Suppressor macrophage treated with lipopolysaccharide for 4 hours (primary cell): ENCODE measurements around the gene ALDH1A1.

Experiments
- DNase-seq: peaks from one replicate; pipeline ENCODE4 v3.0.0-alpha.2; 2020

Gene ALDH1A1

DNA sequence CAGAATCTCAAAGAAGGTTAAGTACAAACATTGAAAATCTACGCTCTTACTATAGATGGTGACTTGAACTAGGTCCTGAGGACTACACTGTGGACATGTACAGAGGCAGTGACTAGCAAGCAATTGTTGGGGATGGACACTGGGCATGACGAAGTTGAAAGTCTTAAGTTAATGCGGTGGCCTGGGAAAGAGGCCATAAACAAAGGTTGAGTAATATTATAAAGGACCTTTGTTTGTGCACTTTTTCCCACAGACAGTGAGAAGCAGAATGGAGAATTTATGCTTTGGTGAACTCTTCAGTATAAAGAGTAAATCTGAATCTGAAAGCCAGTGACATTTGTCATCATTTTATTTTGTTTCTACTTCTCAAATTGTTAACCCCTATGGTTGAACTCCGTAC lies 15.3 kb downstream of the ALDH1A1 start:
- no peak for DNase-seq

DNA sequence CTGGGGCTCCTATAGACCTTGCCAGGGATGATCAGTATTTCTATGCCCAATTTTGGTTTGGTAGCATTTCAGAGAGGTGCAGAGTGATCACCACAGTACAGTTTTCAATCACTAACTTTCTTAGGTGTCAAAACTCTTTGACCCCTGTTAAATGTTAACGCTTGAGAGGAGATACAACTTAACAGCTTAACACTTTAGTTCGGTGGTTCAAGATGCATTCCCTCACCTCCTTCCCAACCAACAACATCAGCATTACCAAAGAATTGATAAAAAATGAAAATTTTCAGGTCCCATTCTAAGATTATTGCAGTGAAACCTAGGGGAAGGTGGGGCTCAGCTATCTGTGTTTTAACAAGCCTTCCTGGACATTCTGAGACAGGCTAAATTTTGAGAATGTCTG lies 16.2 kb downstream of the ALDH1A1 start:
- DNase-seq = no peak

DNA sequence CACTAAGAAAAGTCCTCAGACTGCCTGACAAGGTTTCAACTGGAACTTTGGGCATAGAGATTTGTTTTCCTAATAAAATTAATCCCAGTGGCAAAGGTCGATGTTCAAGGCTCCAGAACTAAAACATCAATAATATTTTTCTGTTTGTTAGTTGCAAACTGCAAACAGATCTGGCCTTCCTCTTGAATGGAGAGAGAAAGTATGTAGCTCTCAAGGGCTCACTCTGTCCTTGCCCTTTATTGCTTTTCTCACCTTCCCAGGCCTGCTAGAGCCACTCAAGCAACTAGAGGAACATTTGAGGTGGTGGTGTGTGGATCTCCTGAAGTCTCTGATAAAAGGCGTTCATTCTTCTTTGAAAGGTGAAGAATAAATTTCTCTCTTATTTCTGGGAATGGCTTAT lies 16.6 kb downstream of the ALDH1A1 start:
- DNase-seq = no peak

DNA sequence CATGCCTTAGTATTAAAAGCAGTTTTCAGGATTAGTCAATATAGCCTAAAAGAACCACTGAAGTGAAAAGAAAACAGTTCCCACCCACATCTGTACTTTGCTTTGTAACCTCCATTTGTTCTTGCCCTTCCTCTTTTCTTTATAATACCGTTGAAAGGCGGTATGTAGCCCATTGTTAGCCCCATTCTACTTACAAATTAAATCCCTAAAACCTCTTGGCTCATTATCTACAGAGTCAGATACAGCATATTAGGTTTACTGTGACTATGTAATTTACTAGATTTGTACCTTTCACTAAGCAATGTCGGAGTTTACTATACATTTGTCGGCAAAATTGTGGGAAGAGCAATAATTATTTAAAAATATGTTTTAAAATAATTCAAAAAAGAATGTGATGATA lies 17.3 kb downstream of the ALDH1A1 start:
- DNase-seq = no peak

DNA sequence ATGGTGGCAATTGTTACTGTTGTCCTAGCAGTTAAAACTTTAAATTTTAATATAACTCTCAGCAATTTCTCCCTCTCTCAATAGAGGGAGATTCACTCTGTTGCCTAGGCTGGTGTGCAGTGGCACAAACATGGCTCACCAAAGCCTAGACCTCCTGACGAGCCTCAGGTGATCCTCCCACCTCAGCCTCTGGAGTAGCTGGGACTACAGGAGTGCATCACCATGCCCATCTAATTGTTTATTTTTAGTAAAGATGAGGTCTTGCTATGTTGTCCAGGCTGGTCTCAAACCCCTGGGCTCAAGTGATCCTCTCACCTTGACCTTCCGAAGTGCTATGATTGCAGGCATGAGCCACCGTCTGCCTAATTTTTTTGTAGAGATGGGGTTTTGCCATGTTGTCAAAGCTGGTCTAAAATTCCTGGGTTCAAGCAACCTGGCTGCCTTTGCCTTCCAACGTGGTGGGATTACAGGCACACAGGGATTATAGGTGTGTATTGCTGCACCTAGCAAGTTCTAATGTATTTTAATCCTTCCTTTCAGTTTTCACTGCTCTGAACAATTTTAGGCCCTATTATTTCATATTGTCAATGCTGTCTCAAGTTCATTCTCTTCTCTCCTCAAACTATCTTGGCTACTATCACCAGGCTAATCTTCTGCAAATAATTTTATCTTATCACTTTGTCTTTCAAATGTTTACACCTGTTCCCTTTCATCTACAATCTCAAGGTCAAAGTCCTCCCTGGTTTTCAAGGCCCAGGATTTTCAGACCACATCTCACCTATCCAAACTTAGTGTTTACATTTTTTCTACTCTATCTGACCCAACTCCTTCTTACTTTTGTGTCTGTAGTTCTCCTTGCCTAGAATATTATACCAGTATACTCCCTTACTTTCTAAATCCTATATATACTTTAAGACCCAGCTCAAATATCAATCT lies 18.9 kb downstream of the ALDH1A1 start:
- no peak for DNase-seq

DNA sequence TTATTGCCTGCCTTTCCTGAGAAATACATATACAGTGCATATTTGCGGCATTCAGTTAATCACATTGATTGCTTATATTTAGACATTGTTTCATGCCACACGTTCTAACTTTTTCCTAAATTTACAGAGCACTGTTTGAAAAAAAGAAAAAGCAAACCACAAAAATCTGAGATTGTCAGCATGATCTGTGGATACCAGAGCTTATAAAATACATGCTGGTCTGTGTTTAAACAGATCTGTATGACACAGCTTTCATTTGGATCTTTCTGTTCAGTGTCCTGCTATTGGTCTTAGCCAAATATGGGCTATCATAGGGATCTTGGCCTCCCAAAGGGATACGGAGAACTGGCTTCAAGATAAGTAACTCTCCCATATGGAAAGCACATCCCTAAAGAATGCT lies 20.2 kb downstream of the ALDH1A1 start:
- no peak for DNase-seq

DNA sequence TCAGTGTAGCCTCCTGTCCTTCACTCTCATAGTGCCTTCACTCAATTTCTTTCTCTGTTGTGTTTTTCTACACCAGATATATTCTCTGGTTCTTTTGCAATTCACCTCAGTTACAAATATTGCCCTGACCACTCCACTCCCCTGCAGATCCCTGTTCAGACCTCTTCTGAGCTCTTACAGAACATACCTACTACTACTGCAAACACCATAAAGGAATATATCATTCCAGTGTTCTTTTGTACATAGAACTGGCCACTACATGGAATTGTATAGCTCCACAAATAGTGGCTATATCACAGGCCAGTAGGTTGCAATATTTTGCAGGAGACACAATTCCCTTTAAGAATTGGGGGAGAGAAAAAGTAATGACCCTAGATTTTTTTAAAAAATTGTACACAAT lies 21.0 kb downstream of the ALDH1A1 start:
- DNase-seq = no peak

DNA sequence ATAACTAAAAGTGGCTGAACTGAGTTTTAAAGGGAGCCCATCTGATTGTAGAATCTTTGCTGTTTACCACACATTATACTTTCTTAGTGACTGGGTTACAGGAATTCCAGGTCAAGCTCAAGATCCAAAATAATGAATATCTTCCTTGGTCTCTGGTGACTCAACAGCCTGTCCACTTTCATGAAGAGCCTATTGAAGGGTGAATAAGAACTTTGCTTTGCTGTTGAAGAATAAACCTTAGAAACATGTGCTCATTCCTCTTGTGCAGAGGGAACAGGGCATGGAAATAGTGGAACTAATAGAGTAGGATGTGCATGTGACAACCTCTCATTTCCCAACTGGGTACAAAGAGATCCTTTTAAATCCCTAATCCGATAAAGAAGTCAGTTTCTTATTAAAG lies 21.4 kb downstream of the ALDH1A1 start:
- DNase-seq = no peak

DNA sequence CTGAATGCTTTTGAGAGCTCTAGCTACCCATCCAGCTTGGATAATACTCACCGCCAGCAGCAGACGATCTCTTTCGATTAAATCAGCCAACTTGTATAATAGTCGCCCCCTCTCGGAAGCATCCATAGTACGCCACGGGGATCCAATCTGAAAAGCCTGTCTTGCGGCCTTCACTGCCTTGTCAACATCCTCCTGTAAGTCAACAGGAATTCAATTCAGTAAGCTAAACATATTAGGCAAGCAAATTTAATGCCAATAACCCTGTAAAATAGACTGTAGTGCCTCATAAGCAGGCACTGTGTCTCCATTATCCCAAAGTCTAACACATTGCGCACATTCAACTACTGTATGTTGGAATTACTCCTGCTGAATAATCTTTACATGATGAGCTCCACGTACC lies 22.0 kb downstream of the ALDH1A1 start:
- no peak for DNase-seq

DNA sequence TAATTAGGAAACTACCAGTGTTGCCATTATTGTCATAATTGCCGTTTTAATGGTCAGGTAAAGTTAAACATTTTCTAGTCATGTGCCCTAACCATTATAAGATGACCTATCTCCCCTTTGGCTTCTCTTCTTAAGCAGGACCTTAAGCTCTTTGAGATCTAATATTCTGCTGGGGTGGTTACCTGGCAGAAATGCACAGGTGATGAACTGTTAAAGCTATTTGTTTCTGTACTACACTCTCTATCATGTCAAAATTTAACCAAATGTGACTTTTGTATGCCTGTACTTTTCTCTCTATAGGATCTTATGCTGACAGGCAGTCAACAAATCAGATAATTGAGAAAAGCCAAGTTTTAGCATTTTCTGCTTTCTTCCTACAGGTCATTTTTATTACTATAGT lies 23.3 kb downstream of the ALDH1A1 start:
- no peak for DNase-seq

DNA sequence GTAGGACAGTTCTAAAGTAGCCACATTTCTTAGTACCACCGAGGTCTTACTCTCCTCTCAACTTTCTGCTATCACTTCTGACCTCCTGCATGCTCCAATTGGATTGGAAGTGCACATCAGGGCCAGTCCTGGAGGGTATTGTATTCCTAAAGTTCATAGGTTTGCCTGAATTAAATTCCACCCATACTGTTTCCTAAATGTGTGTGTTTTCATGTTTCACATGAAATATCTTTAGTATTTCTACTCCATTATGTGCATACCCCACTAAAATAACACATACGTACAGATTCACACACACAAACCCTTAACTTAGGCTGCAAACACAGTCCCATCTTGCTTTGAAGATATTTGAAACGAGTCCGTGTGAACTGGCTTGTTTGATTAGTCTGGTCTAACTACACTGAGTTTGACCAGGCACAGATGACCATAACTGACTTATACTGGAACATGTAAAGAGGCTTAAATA lies 24.8 kb downstream of the ALDH1A1 start:
- no peak for DNase-seq

DNA sequence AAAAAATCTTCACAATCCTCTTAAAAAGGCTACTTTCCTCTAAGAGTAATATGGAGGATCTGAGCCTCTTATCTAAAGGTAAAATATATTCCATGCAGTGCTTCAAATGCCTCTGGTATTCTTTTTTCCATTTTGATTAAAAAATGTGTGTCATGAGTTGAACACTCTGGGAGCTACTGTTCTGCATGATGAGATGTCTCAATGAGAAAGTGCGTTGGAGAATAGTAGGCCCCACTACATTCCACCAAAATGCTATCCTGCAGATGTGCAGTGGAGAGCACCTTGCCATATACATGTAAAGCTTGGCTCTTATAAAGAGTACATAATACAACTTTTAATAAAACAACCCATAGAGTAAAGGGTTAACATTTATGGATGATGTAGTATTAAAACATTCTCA lies 26.3 kb downstream of the ALDH1A1 start:
- no peak for DNase-seq

DNA sequence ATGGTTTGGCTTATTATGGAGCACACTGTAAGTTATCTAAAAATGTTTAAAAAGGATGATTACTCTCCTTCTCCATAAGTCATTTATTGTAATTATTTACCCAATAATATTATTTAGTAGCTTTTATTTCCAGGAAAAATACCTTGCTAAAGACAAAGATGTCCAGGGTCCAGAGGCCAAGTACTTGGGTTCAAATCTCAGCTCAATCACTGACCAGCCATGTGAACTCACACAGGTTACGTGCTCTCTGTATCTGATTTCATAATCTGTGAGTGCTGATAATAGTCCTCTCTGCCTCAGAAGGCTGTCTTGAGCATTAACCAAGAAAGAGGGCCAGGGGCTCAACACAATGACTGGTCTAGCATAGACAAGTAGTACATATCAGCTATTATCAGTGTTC lies 27.0 kb downstream of the ALDH1A1 start:
- no peak for DNase-seq

DNA sequence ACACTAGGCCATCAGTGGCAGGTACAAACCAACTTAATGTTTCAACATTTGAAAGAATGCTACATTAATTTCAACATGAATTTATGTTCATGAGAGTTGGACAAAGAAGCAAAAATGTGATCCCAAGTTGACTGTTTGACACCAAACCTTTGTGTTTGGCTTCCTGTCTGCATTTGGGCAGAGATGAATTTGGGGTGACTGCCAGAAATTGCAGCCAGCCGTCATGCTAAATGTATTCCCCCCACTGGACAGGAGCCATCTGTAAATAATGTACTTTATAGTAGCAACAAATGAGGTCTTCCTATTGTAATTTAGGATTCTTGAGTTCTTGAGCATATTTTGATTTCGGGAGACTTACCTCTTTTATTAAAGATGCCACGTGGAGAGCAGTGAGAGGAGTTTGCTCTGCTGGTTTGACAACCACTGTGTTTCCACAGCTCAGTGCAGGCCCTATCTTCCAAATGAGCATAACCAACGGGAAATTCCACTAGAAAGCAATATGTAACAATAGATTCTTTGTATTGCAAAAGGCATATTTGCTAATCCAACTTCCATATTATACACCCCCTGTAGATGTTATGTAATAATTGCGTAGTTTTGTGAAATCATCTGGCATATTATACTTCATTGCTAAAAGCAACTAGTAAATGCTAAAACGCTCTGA lies 27.6 kb downstream of the ALDH1A1 start:
- peak; percentile 93 for DNase-seq

DNA sequence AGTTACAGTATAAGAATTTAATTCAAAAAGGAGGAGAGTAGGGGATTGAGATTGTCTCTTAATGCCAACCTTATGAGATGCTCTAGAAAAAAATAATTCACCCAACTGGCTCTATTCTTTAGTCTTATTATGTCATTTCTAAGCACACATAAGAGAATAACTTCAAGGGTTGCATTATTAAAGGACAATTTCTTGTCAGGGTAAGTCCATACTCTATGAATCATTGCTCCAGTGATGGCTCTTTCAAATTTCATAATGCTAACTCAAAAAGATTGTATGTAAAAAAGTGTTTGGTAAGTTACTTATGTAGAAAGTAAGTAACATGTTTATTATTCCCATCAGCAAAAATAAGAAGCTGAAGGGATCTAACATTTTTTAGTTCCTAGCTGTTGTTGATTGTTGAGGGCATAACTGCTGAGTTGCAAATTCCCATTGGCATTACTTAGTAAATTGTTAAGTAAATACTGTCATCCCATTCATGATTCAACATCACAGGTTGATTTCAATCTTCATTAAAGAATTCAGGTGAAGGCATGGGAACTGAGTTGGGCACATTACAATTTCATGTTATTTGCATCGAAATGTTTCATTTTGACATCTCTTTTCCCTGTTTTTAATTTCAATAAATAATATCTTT lies 28.6 kb downstream of the ALDH1A1 start:
- peak; percentile 55 for DNase-seq

DNA sequence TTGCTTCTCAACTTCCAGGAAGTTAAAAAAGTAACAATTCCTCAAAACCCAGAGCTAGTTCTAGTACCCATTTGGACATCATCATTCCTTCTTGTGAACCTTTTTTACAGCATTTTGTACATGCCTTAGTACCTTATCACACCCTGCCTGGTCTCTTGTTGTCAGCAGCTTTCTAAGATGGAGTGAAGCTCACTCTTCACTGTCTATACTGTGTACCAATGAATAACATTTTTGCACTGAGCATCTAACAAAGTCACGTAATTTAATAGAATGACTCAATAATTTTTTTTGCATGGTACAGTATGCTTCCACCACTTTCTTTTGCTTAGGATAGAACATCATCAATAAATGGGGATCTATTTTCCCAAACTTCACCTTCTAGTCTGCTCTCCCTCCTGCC lies 29.8 kb downstream of the ALDH1A1 start:
- no peak for DNase-seq

DNA sequence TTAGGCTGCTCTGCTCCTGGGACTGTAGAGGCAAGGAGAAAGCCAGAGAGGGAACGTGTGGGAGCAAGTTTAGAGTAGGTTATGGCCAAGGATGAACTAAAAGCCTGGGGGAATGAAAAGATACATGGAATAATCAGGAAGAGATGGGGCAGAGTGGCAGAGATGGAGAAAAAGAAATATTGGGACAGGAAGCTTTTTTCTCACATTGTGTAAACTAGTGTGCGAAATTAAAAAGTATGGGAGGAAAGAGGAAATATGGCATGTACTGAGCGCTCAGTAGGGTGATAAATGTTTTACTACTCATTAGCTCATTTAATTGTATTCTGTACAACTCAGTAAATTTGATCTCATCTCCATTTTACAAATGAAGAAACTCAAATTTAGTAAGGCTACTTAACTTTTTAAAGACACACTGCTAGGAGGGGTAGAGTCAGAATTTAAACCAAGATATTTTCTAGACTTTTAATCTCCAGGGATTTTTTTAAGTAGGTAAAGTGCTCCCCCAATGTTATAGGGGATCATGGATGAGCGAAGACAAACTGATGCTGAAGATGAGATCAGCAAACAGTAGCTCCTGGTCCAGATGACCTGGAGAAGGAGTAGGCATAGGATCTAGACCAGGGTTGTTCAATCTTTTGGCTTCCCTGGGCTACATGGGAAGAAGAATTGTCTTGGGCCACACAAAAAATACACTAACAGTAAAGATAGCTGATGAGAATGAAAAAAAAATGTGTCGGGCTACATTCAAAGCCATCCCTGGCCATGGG lies 30.8 kb downstream of the ALDH1A1 start:
- no peak for DNase-seq

DNA sequence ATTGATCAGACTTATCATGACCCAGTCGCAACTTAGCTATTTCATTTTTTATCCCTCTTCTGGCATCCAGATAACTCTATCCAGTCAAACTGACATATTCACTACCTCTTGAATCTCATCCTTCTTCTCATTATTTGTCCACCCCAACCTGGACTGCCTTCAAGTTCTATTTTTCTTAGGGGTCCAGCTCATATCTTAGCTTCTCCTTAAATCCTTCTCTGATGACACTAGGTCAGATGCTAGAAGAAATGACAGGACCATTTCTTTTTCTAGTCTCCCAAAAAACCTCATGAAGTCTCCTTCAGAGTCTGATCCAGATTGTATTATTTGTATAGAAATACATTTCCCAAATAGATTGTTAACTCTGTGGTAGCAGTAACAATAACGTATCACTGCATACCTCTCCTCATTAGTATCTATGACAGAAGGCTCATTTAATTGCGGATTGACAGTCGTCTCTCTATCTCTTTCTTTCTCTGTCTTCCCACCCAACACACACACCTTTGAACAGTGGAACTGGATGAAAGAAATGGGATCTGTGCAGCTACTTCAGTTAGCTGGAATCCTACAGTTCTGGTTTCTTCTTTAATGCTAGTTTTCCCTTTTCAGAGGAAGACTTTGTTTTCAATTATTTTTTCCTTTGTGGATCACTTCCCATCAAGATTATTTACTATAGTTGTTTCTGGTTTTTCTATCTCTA lies 33.5 kb downstream of the ALDH1A1 start:
- no peak for DNase-seq

DNA sequence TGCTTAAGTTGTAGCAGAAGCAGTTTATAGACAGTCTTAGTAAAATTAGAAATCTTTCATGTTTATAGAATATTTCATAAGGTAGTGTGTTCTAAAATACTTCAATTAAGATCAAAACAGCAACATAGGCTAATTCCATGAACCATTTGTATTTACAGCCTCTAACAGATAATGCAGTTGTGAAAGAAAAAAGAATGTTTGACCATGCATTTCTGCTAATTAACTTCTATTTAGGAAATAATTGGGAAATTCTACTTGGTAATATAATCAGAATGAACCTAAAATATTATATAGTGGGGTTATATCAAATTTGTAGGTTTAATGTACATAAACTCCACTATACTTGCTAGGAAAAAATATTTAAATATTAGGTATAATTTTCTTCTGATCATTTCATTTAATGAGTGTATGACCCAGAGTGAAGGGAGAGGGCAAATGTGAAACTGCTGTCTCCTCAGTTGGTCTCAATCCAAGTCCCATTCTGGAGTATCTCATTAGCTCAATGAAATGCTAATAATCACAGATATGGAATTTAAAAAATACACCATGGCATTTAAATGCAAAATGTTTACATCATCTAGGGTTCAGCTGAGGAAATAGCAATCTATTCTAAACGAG lies 34.9 kb downstream of the ALDH1A1 start:
- no peak for DNase-seq

DNA sequence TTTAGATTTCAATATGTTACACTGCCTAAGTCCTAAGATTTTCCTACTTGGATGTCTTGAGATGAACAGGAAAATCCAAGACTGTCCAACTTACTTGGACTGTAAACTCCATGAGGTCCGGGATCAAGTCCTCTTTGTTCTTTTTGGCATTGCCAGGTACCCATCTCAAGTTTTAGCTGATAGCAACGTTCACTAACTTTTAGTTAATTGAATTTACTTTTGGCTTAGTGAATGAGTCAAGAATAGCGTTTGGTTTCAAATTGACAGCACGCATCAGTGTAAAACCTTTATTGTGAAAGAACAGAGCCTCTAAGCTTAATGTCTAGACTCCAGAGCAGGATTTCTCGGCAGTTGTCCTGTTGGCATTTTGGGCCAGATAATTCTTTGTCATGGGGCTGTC lies 37.2 kb downstream of the ALDH1A1 start:
- DNase-seq = no peak

DNA sequence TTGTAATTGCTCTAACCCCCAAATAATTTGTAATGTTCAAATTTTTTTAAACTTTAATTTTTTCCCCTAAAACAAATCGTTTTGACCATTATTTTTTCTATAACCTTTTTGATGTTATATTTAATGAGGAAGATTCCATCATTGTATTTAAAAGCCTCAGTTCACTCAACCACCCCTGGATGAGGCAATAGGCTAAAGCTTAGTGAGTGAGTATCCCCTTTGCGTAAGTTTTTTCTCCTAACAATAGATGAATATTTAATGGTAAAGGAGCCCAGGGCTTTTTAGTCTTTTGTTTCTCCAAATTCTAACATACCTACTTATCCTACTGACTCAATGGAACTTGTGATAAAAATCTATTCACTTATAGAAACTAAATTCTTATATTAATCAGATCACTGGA lies 38.1 kb downstream of the ALDH1A1 start:
- DNase-seq = no peak
